Esophagus (tissue), 2 donors: ENCODE results near the gene PBX3. TPM values are rescaled to one million over a fixed set of nuclear protein-coding genes. Genes with fewer than 3 reads are reported as not detected.
"Not testable (repeated sequence)": the region's sequence is repeated elsewhere in the genome, so short reads cannot be mapped to it uniquely, and the experiment has no call there.

ENCODE experiments used
- H3K27ac ChIP-seq, 2 donors: one replicate each; pipeline ENCODE4 v1.5.1; 2013; ENCODE audit warnings: low read depth in 2 of 2, mild to moderate bottlenecking in 2 of 2, inconsistent platforms in 1 of 2, low read length in 1 of 2, moderate library complexity in 1 of 2
- H3K27me3 ChIP-seq, 2 donors: one replicate each; pipeline ENCODE4 v1.6.1; 2013; ENCODE audit warnings: low read length in 2 of 2, control low read depth in 1 of 2, mild to moderate bottlenecking in 1 of 2; ENCODE audit not compliant: insufficient read depth in 2 of 2, control insufficient read depth in 1 of 2
- H3K36me3 ChIP-seq, 2 donors: one replicate each; pipeline ENCODE4 v1.6.1; 2013; ENCODE audit warnings: low read length in 1 of 2; ENCODE audit not compliant: control insufficient read depth in 2 of 2, insufficient read depth in 2 of 2
- H3K4me1 ChIP-seq, 2 donors: one replicate each; pipeline ENCODE4 v1.6.1; 2013; ENCODE audit warnings: low read length in 1 of 2; ENCODE audit not compliant: control insufficient read depth in 2 of 2, insufficient read depth in 2 of 2
- H3K4me3 ChIP-seq, 2 donors: one replicate each; pipeline ENCODE4 v1.5.1; 2013; ENCODE audit warnings: low read length in 2 of 2, mild to moderate bottlenecking in 2 of 2, low read depth in 1 of 2, moderate library complexity in 1 of 2
- H3K9me3 ChIP-seq, 2 donors: one replicate each; pipeline ENCODE4 v1.6.1; 2013; ENCODE audit warnings: mild to moderate bottlenecking in 2 of 2, low read depth in 1 of 2, low read length in 1 of 2, moderate library complexity in 1 of 2; ENCODE audit not compliant: control insufficient read depth in 2 of 2, insufficient read depth in 1 of 2
- WGBS, 2 donors: extraction: QIAGEN DNeasy Blood & Tissue Kit; methylation state at CpG; one replicate each; pipeline ENCODE4 v1.1.7; 2013; 5-methylcytosine and 5-hydroxymethylcytosine counted together
- polyA plus RNA-seq, 2 donors: library from polyadenylated mRNA; stranded (reverse); fragments of 200-250 nt; gene quantifications; one replicate each; pipeline ENCODE4 v1.2.3, GENCODE V29; 2013
- donor health status: healthy with polysubstance abuse.
- donor health status: Bipolar disorder and iron deficiency.

The PBX3 gene
- polyA plus RNA-seq, 2 donors = 3.5 to 6.9 TPM

DNA sequence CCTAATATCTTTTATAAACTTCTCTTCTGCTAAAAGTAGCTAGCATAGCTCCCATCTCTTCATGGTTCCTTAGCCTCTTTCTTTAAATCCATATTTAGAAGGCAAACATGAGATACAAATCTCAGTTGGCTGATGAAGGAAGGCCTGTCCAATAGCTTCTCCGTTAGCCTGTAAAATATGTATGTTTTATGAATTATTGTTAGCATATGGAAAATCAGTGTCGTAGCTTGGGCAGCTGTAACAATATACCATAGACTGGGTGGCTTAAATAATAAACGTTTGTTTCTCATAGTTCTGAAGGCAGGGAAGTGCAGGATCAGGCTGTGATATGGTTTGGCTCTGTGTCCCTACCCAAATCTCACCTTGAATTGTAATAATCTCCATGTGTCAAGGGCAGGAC, 63.8 kb downstream of the PBX3 start:
- H3K4me1 ChIP-seq = no peaks in the 10 kb centered on the region
- 89 to 91% methylated on average over 3 of the region's 3 CpGs for WGBS, 2 donors
- no peaks in the 10 kb centered on the region for H3K36me3 ChIP-seq
- no peak overlapping the region for H3K4me3 ChIP-seq
- no peaks in the 10 kb centered on the region for H3K9me3 ChIP-seq
- H3K27me3 ChIP-seq = no peaks in the 10 kb centered on the region
- no peak overlapping the region for H3K27ac ChIP-seq

DNA sequence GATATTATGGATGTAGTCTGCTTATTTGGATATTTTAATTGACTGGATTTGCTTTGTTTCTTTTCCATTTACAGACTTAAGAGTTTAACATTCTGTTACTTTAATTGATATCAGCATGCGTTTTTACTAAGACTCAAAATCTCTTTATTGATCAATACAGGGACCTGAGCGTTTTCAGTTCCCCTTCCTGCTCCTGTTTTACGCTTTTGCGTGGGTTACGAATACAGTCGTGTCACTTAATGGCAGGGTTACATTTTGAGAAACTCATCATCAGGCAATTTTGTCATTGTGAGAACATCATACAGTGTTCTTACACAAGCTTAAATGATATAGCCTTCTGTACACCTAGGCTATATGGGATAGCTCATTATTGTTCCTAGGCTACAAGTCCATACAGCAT, 65.2 kb downstream of the PBX3 start:
- Histone ChIP-seq H3K36me3 (no peaks in the 10 kb centered on the region), H3K27me3 (no peaks in the 10 kb centered on the region), H3K4me1 (no peaks in the 10 kb centered on the region), H3K9me3 (no peaks in the 10 kb centered on the region), H3K27ac (no peak overlapping the region), H3K4me3 (no peak overlapping the region)
- WGBS, 2 donors = 94 to 96% methylated on average over 6 of the region's 6 CpGs

DNA sequence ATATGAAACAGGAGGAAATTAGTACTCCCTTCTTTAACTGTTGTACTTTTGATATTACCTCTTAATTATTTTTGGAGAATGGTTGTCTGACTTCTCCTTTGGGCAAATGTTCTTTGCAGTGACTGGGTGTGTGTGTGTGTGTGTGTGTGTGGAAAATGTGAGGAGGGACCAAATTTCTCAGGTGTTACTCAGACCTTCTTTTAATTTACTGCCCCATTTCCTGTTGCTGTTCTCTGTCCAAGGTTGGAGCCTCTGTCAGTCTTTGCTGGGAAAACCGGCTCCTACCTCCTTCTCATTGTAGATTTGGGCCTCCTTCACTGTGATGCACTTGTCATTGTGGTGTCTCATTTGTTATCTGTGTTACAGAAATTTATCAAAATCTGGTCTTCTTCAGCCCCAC, 68.4 kb downstream of the PBX3 start:
- H3K9me3 ChIP-seq = no peaks in the 10 kb centered on the region
- WGBS, 2 donors = 89 to 95% methylated on average over 1 of the region's 1 CpG
- H3K36me3 ChIP-seq = no peaks in the 10 kb centered on the region
- no peak overlapping the region for H3K27ac ChIP-seq
- no peaks in the 10 kb centered on the region for H3K27me3 ChIP-seq
- H3K4me1 ChIP-seq = no peaks in the 10 kb centered on the region
- H3K4me3 ChIP-seq = no peak overlapping the region

DNA sequence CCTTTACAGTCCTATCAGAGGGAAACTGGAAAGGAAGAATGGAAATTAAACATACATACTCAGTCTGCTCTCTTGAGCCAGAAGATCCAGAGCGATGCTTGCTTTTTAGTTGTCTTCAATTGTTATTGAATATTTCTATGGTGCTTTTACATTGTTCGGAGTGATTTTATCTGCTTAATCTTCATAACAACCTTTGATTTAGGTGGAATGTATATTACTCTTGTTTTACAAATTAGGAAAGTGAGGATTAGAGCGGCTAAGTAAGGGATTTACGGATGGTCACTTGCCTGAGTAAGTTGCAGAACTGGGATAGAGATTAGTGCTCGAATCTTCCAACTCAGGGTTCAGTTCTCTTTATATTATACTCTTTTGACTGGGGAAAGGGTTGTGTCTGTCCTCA, 69.1 kb downstream of the PBX3 start:
- H3K4me1 ChIP-seq = no peaks in the 10 kb centered on the region
- no peak overlapping the region for H3K27ac ChIP-seq
- H3K36me3 ChIP-seq = no peaks in the 10 kb centered on the region
- 93 to 94% methylated on average over 5 of the region's 5 CpGs for WGBS, 2 donors
- H3K9me3 ChIP-seq = no peaks in the 10 kb centered on the region
- no peak overlapping the region for H3K4me3 ChIP-seq
- H3K27me3 ChIP-seq = no peaks in the 10 kb centered on the region

DNA sequence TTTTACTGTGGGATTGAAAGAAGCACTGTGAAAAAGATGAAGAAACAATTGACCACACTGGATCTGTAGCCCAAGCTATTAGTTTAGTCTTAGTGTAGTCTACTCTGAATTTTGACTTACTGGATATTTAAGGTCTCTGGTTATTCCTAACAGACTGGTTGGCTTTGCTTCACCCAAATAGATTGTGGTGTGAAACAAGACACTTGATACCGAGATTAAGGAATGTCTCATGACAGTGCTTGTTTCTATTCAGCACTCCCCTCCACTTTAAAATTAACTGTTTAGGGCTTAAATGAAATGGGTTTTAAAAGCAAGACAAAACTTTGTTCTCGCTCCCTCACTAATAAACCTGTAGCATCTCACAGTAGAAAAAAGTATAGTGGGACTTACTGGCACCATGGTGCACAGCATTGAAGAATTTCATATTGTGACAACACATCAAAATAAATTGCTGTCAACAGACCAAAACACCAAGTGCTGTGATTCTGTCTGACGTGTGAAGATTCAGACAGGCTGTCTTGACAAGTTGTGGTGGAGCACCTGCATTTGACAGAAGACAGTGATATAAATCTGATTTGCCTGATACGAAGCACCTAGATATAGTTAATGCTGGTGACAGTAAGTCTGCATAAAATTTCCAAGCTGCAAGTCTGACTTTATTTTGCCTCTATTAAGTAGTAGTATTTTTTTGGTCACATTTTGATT, 73.1 kb downstream of the PBX3 start:
- Histone ChIP-seq H3K9me3 (no peaks in the 10 kb centered on the region), H3K27ac (no peak overlapping the region), H3K36me3 (no peaks in the 10 kb centered on the region), H3K27me3 (no peaks in the 10 kb centered on the region), H3K4me1 (no peaks in the 10 kb centered on the region), H3K4me3 (no peak overlapping the region)
- 70 to 75% methylated on average over 4 of the region's 4 CpGs for WGBS, 2 donors

DNA sequence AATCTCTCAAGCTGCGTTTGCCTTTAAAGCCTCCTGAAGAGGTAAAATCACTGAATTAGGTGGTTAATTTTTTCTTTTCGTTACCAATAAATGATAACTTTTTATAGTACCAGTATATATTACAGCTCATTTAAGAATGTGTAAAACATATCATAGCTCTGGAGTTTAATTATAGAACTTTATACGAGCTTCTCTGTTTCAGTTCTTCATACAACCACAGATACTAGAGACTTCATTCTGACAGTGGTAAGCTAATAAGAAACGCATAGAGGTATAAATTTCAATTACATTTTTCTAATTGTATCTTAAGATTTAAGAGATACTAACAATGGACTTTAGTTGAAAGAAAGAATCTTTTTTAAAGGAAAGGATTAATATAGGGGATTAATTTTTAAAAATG, 73.9 kb downstream of the PBX3 start:
- Histone ChIP-seq H3K27me3 (no peaks in the 10 kb centered on the region), H3K27ac (no peak overlapping the region), H3K9me3 (no peaks in the 10 kb centered on the region), H3K4me1 (no peaks in the 10 kb centered on the region), H3K36me3 (no peaks in the 10 kb centered on the region), H3K4me3 (no peak overlapping the region)
- WGBS, 2 donors = 79% methylated on average over 4 of the region's 4 CpGs

DNA sequence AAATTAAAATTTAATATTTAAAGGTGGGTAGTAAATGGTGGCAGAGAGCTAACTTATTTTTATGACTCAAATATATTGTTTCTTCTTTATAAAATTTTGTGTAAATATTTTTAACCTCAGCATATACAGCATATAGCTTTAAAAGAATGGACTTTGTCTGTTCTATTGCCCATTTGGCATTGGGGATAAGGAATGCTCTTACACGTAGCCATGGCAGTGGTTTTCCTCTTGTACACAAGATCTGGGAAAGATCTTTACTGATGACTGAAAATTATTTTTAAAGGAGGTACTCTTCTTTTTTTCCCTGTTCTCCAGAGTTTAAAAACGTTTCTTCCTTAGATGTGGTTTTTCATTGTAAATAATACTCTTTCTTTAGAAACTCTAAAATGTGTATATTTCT, 75.0 kb downstream of the PBX3 start:
- H3K9me3 ChIP-seq = no peaks in the 10 kb centered on the region
- no peaks in the 10 kb centered on the region for H3K27me3 ChIP-seq
- no peak overlapping the region for H3K4me3 ChIP-seq
- WGBS, 2 donors = 52 to 54% methylated on average over 2 of the region's 2 CpGs
- H3K27ac ChIP-seq = no peak overlapping the region
- H3K36me3 ChIP-seq = no peaks in the 10 kb centered on the region
- H3K4me1 ChIP-seq = no peaks in the 10 kb centered on the region

DNA sequence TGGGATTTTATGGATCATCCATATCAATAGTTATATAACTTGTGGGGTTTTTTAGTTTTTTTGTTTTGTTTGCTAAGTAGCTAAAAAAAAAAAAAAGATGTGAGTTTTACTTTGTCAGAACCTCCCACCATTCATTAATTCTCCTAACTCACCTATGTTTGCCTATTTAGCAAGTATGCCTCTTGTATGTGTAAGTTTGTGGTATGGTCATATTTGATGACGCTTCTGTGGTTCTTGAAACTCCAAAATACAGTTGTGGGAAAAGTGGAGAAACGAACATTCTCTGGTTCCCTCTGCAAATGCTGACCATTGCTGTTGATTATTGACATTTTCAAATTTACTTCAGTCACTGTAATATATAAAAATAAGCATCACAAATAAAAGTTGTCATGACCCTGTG, 75.7 kb downstream of the PBX3 start:
- 80 to 88% methylated on average over 2 of the region's 2 CpGs for WGBS, 2 donors
- Histone ChIP-seq H3K4me3 (no peak overlapping the region), H3K27me3 (no peaks in the 10 kb centered on the region), H3K27ac (no peak overlapping the region), H3K9me3 (no peaks in the 10 kb centered on the region), H3K4me1 (no peaks in the 10 kb centered on the region), H3K36me3 (no peaks in the 10 kb centered on the region)

DNA sequence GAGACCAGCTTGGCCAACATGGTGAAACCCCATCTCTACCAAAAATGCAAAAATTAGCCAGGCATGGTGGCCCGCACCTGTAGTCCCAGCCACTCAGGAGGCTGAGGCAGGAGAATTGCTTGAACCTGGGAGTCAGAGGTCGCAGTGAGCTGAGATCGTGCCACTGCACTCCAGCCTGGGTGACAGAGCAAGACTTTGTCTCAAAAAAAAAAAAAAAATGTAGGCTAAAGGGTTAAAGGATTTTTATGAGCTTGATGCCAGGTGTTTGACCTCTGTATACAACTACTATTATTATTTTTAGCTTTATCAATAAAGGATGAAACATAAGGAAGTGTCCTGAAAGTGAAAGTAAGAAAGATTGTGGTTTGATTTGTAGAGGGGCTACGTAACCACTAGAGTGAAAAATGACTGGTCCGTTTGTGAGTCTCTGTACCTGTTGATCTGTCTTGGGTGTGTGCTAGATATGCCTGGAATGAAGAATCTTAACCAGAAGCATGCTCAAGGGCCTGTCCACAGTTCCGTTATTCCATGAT, 76.8 kb downstream of the PBX3 start:
- WGBS, 2 donors = 61 to 80% methylated on average over 6 of the region's 6 CpGs
- not testable (repeated sequence) for H3K27me3 ChIP-seq

DNA sequence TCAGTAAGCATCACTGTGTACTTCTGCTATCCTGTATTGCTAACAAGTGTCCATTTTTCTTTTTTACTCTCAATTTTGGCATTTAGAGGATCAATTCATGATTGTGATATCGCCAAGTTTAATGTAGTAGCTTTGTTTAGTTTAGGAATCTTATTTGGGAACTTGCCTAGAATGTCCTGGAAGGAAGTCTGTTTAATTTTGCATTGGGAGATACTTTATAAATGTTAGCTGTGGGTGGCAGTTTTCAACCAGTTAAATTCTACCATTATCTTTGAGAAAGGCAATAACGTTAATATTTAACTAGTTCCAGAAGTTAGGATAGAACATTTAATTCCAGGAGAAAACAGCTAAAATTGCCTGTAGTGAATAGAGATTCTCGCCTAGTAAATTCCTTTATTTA, 78.6 kb downstream of the PBX3 start:
- 67 to 75% methylated on average over 3 of the region's 3 CpGs for WGBS, 2 donors
- Histone ChIP-seq H3K27me3 (no peaks in the 10 kb centered on the region), H3K36me3 (no peaks in the 10 kb centered on the region), H3K27ac (no peak overlapping the region), H3K9me3 (no peaks in the 10 kb centered on the region), H3K4me3 (no peak overlapping the region), H3K4me1 (no peaks in the 10 kb centered on the region)

More for the DNA sequence above, 76.8 kb downstream of the PBX3 start:
- H3K36me3 ChIP-seq, H3K4me1 ChIP-seq, H3K27ac ChIP-seq, H3K4me3 ChIP-seq, H3K9me3 ChIP-seq: not testable (repeated sequence)
